LNCaP clone FGC (cell line): ENCODE results near the gene BPIFA2.

Source experiments
- DNase-seq: peaks from one replicate; pipeline ENCODE4 v3.0.0-alpha.2; 2011; ENCODE audit warnings: low read depth
- H3K4me3 ChIP-seq: 2 replicates; pipeline ENCODE4 v1.5.1; 2011; ENCODE audit warnings: mild to moderate bottlenecking, low read depth, low read length, control low read depth
- TF ChIP-seq, protein P1 (sequence below): IDR thresholded peaks from 2 replicates; pipeline ENCODE4 v1.5.1; 2012; ENCODE audit warnings: mild to moderate bottlenecking; ENCODE audit not compliant: control insufficient read depth, insufficient read depth; ENCODE audit errors: extremely low read depth

BPIFA2 gene

GRCh38 chr20:33191955-33192354 lies 24.0 kb downstream of the BPIFA2 start:
- TF ChIP-seq, protein P1, sequence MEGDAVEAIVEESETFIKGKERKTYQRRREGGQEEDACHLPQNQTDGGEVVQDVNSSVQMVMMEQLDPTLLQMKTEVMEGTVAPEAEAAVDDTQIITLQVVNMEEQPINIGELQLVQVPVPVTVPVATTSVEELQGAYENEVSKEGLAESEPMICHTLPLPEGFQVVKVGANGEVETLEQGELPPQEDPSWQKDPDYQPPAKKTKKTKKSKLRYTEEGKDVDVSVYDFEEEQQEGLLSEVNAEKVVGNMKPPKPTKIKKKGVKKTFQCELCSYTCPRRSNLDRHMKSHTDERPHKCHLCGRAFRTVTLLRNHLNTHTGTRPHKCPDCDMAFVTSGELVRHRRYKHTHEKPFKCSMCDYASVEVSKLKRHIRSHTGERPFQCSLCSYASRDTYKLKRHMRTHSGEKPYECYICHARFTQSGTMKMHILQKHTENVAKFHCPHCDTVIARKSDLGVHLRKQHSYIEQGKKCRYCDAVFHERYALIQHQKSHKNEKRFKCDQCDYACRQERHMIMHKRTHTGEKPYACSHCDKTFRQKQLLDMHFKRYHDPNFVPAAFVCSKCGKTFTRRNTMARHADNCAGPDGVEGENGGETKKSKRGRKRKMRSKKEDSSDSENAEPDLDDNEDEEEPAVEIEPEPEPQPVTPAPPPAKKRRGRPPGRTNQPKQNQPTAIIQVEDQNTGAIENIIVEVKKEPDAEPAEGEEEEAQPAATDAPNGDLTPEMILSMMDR = no peak
- DNase-seq = no peak
- peak overlapping the region; percentile 6; the same call in 1 of the 2 replicates for H3K4me3 ChIP-seq

GRCh38 chr20:33192912-33193501 lies 25.0 kb downstream of the BPIFA2 start:
- TF ChIP-seq, protein P1 = no peak
- DNase-seq = no peak
- no peak overlapping the region for H3K4me3 ChIP-seq

DNA sequence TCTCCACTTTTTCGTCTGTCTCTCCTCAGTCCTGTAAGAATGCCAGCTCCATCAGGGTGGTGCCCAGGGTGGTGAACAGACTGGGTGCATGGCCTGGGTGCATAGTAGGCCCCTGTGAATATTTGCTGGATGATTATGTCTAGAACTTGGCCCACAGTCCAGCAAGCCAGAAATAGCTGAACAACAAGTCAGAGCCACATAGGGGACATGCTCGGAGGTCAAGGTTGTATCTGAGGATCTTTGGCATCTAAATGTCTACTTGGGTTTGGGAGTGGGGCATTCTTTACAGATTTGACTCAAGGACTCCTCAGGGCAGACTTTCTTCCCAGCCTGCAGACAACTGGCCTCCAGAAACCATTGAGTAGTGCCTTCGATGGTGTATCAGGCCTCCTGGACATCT lies 31.1 kb downstream of the BPIFA2 start:
- DNase-seq = no peak
- H3K4me3 ChIP-seq = no peak overlapping the region
- TF ChIP-seq, protein P1 = no peak

DNA sequence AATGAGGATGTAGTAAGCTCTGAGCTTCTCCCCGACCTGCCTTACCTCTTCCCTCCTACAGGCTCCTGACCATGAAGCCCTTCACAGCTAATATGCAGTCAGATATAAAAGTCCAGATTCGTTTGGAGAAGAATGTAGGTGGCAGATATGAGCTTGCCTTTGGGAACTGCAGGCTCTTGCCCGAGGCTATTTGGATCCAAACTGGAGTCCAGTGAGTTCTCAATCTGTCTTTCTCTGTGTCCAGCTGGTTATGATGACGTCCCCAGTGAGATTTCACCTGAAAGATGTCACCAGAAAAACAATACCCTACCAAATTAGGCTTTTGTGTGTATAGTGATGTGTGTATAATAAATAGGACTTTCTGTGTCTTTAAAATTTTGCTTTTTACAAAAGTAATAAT lies 34.5 kb downstream of the BPIFA2 start:
- H3K4me3 ChIP-seq = no peak overlapping the region
- TF ChIP-seq, protein P1 = no peak
- no peak for DNase-seq

DNA sequence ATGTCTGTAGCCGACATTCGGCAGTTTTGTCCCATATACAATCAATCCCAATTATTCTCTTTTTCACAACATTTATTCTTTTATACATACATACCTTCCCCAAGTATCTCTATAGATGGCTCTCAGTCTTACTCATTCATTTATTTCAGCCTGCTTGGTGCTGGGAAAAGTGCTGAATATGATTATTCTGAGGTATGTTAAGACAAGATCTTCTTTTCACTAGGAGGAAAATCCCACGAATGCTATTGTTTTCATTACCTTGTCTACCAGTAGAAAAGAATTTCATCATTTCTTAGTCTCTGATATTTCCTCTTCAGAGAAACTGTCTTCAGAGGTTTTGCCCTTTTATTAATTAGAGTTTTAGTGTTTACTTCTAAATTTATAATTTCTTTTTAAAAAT lies 35.5 kb downstream of the BPIFA2 start:
- TF ChIP-seq, protein P1 = no peak
- H3K4me3 ChIP-seq = no peak overlapping the region
- DNase-seq = no peak

GRCh38 chr20:33209789-33210188 lies 41.8 kb downstream of the BPIFA2 start:
- H3K4me3 ChIP-seq = no peak overlapping the region
- TF ChIP-seq, protein P1 = no peak
- DNase-seq = no peak

DNA sequence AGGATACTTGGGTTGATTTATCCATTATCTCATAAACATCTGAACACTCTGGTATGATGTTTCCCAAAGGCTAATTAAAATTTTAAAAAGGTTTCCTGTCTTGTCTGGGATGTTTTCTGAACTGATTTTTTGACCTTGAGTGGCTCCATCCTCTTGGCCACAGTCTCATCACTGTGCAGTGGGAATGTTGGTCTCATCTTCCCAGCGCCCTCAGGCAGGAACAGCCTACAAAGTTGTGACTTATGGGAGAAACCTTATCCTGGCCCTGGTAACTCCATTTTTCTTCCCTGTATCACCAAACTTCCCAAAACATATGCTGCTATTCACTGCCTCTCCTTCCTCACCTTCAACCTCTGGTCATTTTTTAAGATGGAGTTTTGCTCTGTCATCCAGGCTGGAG lies 42.4 kb downstream of the BPIFA2 start:
- DNase-seq = no peak
- H3K4me3 ChIP-seq = no peak overlapping the region
- TF ChIP-seq, protein P1 = no peak
